Neural cell (in vitro differentiated cells): ENCODE measurements around the gene DUXB. TPM values are rescaled to one million over a fixed set of nuclear protein-coding genes. Genes with fewer than 3 reads are reported as not detected.

ENCODE experiments used
- H2AFZ ChIP-seq: fragments of 200-600, 300-800 bp; sonication (generic), shearing (Covaris generic); 2 replicates; pipeline ENCODE4 v1.6.0; 2014; ENCODE audit warnings: low read depth, mild to moderate bottlenecking, antibody characterized with exemption, low read length, moderate library complexity
- H3F3A ChIP-seq: fragments of 200-600 bp; shearing (Covaris generic); 2 replicates; pipeline ENCODE4 v1.6.1; 2016; ENCODE audit warnings: mild to moderate bottlenecking, moderate library complexity, mixed read lengths, antibody characterized with exemption, low read length; ENCODE audit not compliant: insufficient read depth, poor library complexity, severe bottlenecking
- H3K27ac ChIP-seq: fragments of 200-600, 300-800 bp; sonication (generic), shearing (Covaris generic); 2 replicates; pipeline ENCODE4 v1.5.1; 2014; ENCODE audit warnings: mild to moderate bottlenecking, low read length, moderate library complexity
- H3K27me3 ChIP-seq: fragments of 300-800, 200-600 bp; sonication (generic), shearing (Covaris generic); 2 replicates; pipeline ENCODE4 v1.6.0; 2014; ENCODE audit warnings: mild to moderate bottlenecking, low read depth, low read length, moderate library complexity; ENCODE audit not compliant: insufficient read depth
- H3K36me3 ChIP-seq: fragments of 300-800, 200-600 bp; sonication (generic), shearing (Covaris generic); 2 replicates; pipeline ENCODE4 v1.5.1; 2014; ENCODE audit warnings: mild to moderate bottlenecking, antibody characterized with exemption, low read length, moderate library complexity; ENCODE audit not compliant: insufficient read depth
- H3K4me2 ChIP-seq: fragments of 300-800, 200-600 bp; sonication (generic), shearing (Covaris generic); 2 replicates; pipeline ENCODE4 v1.6.0; 2014; ENCODE audit warnings: mild to moderate bottlenecking, low read length
- H3K4me3 ChIP-seq: fragments of 300-800, 200-600 bp; sonication (generic), shearing (Covaris generic); 2 replicates; pipeline ENCODE4 v1.5.1; 2014; ENCODE audit warnings: mild to moderate bottlenecking, low read length, moderate library complexity
- H3K79me2 ChIP-seq: fragments of 200-600 bp; shearing (Covaris generic); replicated peaks from 2 replicates; pipeline ENCODE4 v1.6.0; 2014; ENCODE audit warnings: mild to moderate bottlenecking, low read length, moderate library complexity; ENCODE audit not compliant: insufficient read depth
- H3K9ac ChIP-seq: fragments of 300-800, 200-600 bp; sonication (generic), shearing (Covaris generic); 2 replicates; pipeline ENCODE4 v1.6.1; 2016; ENCODE audit warnings: mild to moderate bottlenecking, low read length, mixed read lengths
- H3K9me2 ChIP-seq: fragments of 200-600 bp; shearing (Covaris generic); 2 replicates; pipeline ENCODE4 v1.6.1; 2016; ENCODE audit warnings: mild to moderate bottlenecking, low read length, mixed read lengths; ENCODE audit not compliant: insufficient read depth
- H3K9me3 ChIP-seq: fragments of 200-600, 300-800 bp; sonication (generic), shearing (Covaris generic); 2 replicates; pipeline ENCODE4 v1.6.1; 2016; ENCODE audit warnings: mild to moderate bottlenecking, mixed run types, low read length, moderate library complexity, mixed read lengths
- H4K20me1 ChIP-seq: fragments of 200-600 bp; shearing (Covaris generic); 2 replicates; pipeline ENCODE4 v1.6.1; 2016; ENCODE audit warnings: mild to moderate bottlenecking, mixed run types; ENCODE audit not compliant: insufficient read depth
- EP300 ChIP-seq: fragments of 450-650 bp; conservative IDR thresholded peaks from 2 replicates; pipeline ENCODE4 v1.6.1; 2014; ENCODE audit warnings: antibody characterized with exemption, mild to moderate bottlenecking, moderate library complexity; ENCODE audit not compliant: poor library complexity, severe bottlenecking
- EZH2 ChIP-seq: fragments of 200-600, 300-800 bp; shearing (Covaris generic), sonication (generic); IDR thresholded peaks from 2 replicates; pipeline ENCODE4 v1.6.1; 2014; ENCODE audit warnings: antibody characterized with exemption, low read length, borderline replicate concordance, mild to moderate bottlenecking; ENCODE audit not compliant: insufficient read depth, poor library complexity, severe bottlenecking
- MXI1 ChIP-seq: fragments of 450-650 bp; conservative IDR thresholded peaks from 2 replicates; pipeline ENCODE4 v1.6.1; 2014; ENCODE audit warnings: antibody characterized with exemption, mild to moderate bottlenecking; ENCODE audit not compliant: poor library complexity, severe bottlenecking
- POLR2AphosphoS5 ChIP-seq: IDR thresholded peaks from 2 replicates; pipeline ENCODE4 v1.6.1; 2012
- RAD21 ChIP-seq: fragments of 450-650 bp; conservative IDR thresholded peaks from 2 replicates; pipeline ENCODE4 v1.6.1; 2014; ENCODE audit warnings: antibody characterized with exemption, mild to moderate bottlenecking, moderate library complexity
- SMC3 ChIP-seq: fragments of 450-650 bp; conservative IDR thresholded peaks from 2 replicates; pipeline ENCODE4 v1.6.1; 2014; ENCODE audit warnings: antibody characterized with exemption, mild to moderate bottlenecking, moderate library complexity; ENCODE audit not compliant: poor library complexity
- TAF1 ChIP-seq: IDR thresholded peaks from 2 replicates; pipeline ENCODE4 v1.6.1; 2012; ENCODE audit warnings: low read depth
- polyA plus RNA-seq: library from polyadenylated mRNA; depleted of rRNA; stranded (reverse); fragments of >200 nt; gene quantifications from 2 replicates; pipeline ENCODE4 v1.2.3, GENCODE V29; 2014
- TF ChIP-seq, protein P1 (sequence below): fragments of 450-650 bp; IDR thresholded peaks from 2 replicates; pipeline ENCODE4 v1.5.1; 2014; ENCODE audit warnings: antibody characterized with exemption, mild to moderate bottlenecking, moderate library complexity; ENCODE audit not compliant: poor library complexity, severe bottlenecking
- TF ChIP-seq, protein P2 (sequence below): IDR thresholded peaks from 2 replicates; pipeline ENCODE4 v1.6.1; 2012; ENCODE audit warnings: borderline replicate concordance

Gene DUXB
- polyA plus RNA-seq, 1 donor from 2014 or later: not detected

DNA sequence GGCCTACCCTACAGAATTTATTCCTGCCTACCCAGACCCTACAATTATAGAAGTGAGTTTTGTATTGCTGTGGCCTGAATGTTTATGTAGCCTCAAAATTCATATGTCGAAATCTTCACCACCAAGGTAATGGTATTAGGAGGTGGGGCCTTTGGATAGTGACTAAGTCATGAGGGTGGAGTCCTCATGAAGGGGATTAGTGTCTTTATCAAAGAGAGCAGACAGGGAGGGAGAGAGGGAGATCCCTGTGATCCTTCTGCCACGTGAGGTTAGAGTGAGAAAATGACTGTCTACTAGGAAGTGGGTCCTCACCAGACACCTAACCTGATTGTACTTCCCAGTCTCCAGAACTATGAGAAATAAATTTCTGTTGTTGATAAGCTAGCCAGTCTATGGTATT is 981 bp upstream of the DUXB start:
- no peak overlapping the region for H3K27ac ChIP-seq
- no peak overlapping the region for H3K4me3 ChIP-seq
- no peak overlapping the region for H2AFZ ChIP-seq
- H3K9me3 ChIP-seq: no peaks in the 10 kb centered on the region
- no peak overlapping the region for H3K9ac ChIP-seq
- no peaks in the 10 kb centered on the region for H3F3A ChIP-seq
- H3K36me3 ChIP-seq: no peaks in the 10 kb centered on the region
- H3K4me2 ChIP-seq: no peak overlapping the region
- H3K79me2 ChIP-seq: no peaks in the 10 kb centered on the region
- H3K9me2 ChIP-seq: no peaks in the 10 kb centered on the region
- TF ChIP-seq EZH2: no peak
- no peak for TF ChIP-seq TAF1
- no peak for TF ChIP-seq MXI1
- TF ChIP-seq, protein P1, sequence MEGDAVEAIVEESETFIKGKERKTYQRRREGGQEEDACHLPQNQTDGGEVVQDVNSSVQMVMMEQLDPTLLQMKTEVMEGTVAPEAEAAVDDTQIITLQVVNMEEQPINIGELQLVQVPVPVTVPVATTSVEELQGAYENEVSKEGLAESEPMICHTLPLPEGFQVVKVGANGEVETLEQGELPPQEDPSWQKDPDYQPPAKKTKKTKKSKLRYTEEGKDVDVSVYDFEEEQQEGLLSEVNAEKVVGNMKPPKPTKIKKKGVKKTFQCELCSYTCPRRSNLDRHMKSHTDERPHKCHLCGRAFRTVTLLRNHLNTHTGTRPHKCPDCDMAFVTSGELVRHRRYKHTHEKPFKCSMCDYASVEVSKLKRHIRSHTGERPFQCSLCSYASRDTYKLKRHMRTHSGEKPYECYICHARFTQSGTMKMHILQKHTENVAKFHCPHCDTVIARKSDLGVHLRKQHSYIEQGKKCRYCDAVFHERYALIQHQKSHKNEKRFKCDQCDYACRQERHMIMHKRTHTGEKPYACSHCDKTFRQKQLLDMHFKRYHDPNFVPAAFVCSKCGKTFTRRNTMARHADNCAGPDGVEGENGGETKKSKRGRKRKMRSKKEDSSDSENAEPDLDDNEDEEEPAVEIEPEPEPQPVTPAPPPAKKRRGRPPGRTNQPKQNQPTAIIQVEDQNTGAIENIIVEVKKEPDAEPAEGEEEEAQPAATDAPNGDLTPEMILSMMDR: no peak
- TF ChIP-seq RAD21: no peak
- TF ChIP-seq, protein P2, sequence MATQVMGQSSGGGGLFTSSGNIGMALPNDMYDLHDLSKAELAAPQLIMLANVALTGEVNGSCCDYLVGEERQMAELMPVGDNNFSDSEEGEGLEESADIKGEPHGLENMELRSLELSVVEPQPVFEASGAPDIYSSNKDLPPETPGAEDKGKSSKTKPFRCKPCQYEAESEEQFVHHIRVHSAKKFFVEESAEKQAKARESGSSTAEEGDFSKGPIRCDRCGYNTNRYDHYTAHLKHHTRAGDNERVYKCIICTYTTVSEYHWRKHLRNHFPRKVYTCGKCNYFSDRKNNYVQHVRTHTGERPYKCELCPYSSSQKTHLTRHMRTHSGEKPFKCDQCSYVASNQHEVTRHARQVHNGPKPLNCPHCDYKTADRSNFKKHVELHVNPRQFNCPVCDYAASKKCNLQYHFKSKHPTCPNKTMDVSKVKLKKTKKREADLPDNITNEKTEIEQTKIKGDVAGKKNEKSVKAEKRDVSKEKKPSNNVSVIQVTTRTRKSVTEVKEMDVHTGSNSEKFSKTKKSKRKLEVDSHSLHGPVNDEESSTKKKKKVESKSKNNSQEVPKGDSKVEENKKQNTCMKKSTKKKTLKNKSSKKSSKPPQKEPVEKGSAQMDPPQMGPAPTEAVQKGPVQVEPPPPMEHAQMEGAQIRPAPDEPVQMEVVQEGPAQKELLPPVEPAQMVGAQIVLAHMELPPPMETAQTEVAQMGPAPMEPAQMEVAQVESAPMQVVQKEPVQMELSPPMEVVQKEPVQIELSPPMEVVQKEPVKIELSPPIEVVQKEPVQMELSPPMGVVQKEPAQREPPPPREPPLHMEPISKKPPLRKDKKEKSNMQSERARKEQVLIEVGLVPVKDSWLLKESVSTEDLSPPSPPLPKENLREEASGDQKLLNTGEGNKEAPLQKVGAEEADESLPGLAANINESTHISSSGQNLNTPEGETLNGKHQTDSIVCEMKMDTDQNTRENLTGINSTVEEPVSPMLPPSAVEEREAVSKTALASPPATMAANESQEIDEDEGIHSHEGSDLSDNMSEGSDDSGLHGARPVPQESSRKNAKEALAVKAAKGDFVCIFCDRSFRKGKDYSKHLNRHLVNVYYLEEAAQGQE: no peak
- TF ChIP-seq SMC3: no peak
- no peak for TF ChIP-seq POLR2AphosphoS5
- no peak for TF ChIP-seq EP300
- H4K20me1 ChIP-seq: no peaks in the 10 kb centered on the region
- no peaks in the 10 kb centered on the region for H3K27me3 ChIP-seq

DNA sequence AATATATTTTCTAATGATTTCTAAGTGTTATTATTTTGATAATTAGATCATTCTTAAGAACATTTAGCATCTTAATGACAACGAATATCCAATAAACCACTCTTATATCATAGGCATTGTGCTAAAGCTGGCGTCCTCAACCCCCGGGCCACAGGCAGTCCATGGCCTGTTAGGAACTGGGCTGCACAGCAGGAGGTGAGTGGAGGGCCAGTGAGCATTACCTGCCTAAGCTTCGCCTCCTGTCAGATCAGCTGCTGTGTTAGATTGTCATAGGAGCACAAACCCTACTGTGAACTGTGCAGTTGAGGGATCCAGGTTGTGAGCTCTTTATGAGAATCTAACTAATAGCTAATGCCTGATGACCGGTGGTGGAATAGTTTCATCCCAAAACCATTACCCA is 3.7 kb downstream of the DUXB start:
- Histone ChIP-seq H3K9me3 (no peaks in the 10 kb centered on the region), H3K9ac (no peak overlapping the region), H3K27me3 (no peaks in the 10 kb centered on the region), H3K79me2 (no peaks in the 10 kb centered on the region), H3K36me3 (no peaks in the 10 kb centered on the region), H2AFZ (no peak overlapping the region), H3K9me2 (no peaks in the 10 kb centered on the region), H3F3A (no peaks in the 10 kb centered on the region), H3K27ac (no peak overlapping the region), H3K4me3 (no peak overlapping the region), H3K4me2 (no peak overlapping the region), H4K20me1 (no peaks in the 10 kb centered on the region)
- TF ChIP-seq SMC3 (no peak), RAD21 (no peak), POLR2AphosphoS5 (no peak), TAF1 (no peak), MXI1 (no peak), EP300 (no peak), EZH2 (no peak)
- TF ChIP-seq, protein P2: no peak
- TF ChIP-seq, protein P1: no peak
